HEK293 (cell line): ENCODE results near the gene ITGB4.

ENCODE experiments used
- CTCF ChIA-PET: fragments of 350-600 bp; formaldehyde crosslinking; extraction: SDS; loops from one replicate; lab custom pipeline; 2021; ENCODE audit warnings: antibody characterized with exemption; lab: Yijun Ruan, JAX
- POLR2A ChIA-PET: fragments of 300-600 bp; formaldehyde crosslinking; extraction: SDS; loops from one replicate; lab custom pipeline; 2020; ENCODE audit warnings: antibody characterized with exemption, inconsistent platforms; lab: Yijun Ruan, JAX
- H3K27ac ChIP-seq: fragments of 200-500 bp; sonication (Bioruptor generic); 2 replicates; pipeline ENCODE4 v1.5.1; 2014; ENCODE audit warnings: low read depth, low read length, control low read depth, inconsistent platforms; ENCODE audit errors: extremely low read depth
- H3K36me3 ChIP-seq, 2 experiments: fragments of 200-500 bp in 1 of 2; sonication (Bioruptor generic) in 1 of 2; 1 replicate in 1 of 2; 2 replicates in 1 of 2; pipeline ENCODE4 v1.5.1; 2014 to 2017; ENCODE audit warnings: inconsistent platforms in 2 of 2, low read length in 2 of 2; ENCODE audit not compliant: control insufficient read depth in 2 of 2, insufficient read depth in 1 of 2
- H3K4me1 ChIP-seq: fragments of 200-500 bp; sonication (Bioruptor generic); 2 replicates; pipeline ENCODE4 v1.5.1; 2014; ENCODE audit warnings: mild to moderate bottlenecking, low read length, inconsistent platforms; ENCODE audit not compliant: control insufficient read depth, insufficient read depth
- H3K4me3 ChIP-seq: 2 replicates; pipeline ENCODE4 v1.5.1; 2011; ENCODE audit warnings: low read depth, mild to moderate bottlenecking, control low read depth, low read length, moderate library complexity
- H3K9me3 ChIP-seq: fragments of 200-500 bp; sonication (Bioruptor generic); 2 replicates; pipeline ENCODE4 v1.5.1; 2014; ENCODE audit warnings: low read depth, low read length, inconsistent platforms; ENCODE audit not compliant: control insufficient read depth, insufficient read depth
- GLI4 ChIP-seq: fragments of 450-650 bp; formaldehyde crosslinking; IDR thresholded peaks from 2 replicates; pipeline ENCODE4 v1.5.1; 2016; ENCODE audit warnings: missing biosample characterization, missing genetic modification characterization
- SALL2 ChIP-seq: fragments of 450-650 bp; formaldehyde crosslinking; IDR thresholded peaks from 2 replicates; pipeline ENCODE4 v1.5.0; 2017; ENCODE audit warnings: missing biosample characterization, mild to moderate bottlenecking, missing genetic modification characterization, borderline replicate concordance
- SCRT1 ChIP-seq: fragments of 450-650 bp; formaldehyde crosslinking; IDR thresholded peaks from 2 replicates; pipeline ENCODE4 v1.5.1; 2016; ENCODE audit warnings: missing biosample characterization, missing genetic modification characterization, borderline replicate concordance
- SCRT2 ChIP-seq: fragments of 450-650 bp; formaldehyde crosslinking; IDR thresholded peaks from 2 replicates; pipeline ENCODE4 v1.5.1; 2016; ENCODE audit warnings: missing biosample characterization, missing genetic modification characterization
- SP7 ChIP-seq: fragments of 450-650 bp; formaldehyde crosslinking; IDR thresholded peaks from 2 replicates; pipeline ENCODE4 v1.5.1; 2016; ENCODE audit warnings: missing biosample characterization, missing genetic modification characterization
- ZNF138 ChIP-seq: fragments of 450-650 bp; formaldehyde crosslinking; IDR thresholded peaks from 2 replicates; pipeline ENCODE4 v1.5.1; 2016; ENCODE audit warnings: missing biosample characterization, missing genetic modification characterization, borderline replicate concordance
- ZNF214 ChIP-seq: fragments of 450-650 bp; formaldehyde crosslinking; IDR thresholded peaks from 2 replicates; pipeline ENCODE4 v1.5.1; 2017; ENCODE audit warnings: missing biosample characterization, mild to moderate bottlenecking, missing genetic modification characterization, borderline replicate concordance
- ZNF335 ChIP-seq: fragments of 450-650 bp; formaldehyde crosslinking; conservative IDR thresholded peaks from 2 replicates; pipeline ENCODE4 v1.5.1; 2016; ENCODE audit warnings: missing biosample characterization, missing genetic modification characterization
- ZNF473 ChIP-seq: fragments of 450-650 bp; formaldehyde crosslinking; IDR thresholded peaks from 2 replicates; pipeline ENCODE4 v1.5.1; 2017; ENCODE audit warnings: missing biosample characterization, missing genetic modification characterization
- ZNF514 ChIP-seq: fragments of 450-650 bp; formaldehyde crosslinking; IDR thresholded peaks from 2 replicates; pipeline ENCODE4 v1.5.1; 2016; ENCODE audit warnings: missing biosample characterization, missing genetic modification characterization
- ZNF624 ChIP-seq: fragments of 450-650 bp; formaldehyde crosslinking; IDR thresholded peaks from 2 replicates; pipeline ENCODE4 v1.5.1; 2017; ENCODE audit warnings: missing biosample characterization, missing genetic modification characterization
- TF ChIP-seq, protein P1 (sequence below): fragments of 450-650 bp; formaldehyde crosslinking; IDR thresholded peaks from 2 replicates; pipeline ENCODE4 v1.5.1; 2016; ENCODE audit warnings: missing biosample characterization, missing genetic modification characterization
- TF ChIP-seq, protein P2 (sequence below): fragments of 450-650 bp; formaldehyde crosslinking; IDR thresholded peaks from 2 replicates; pipeline ENCODE4 v1.5.1; 2016; ENCODE audit warnings: missing biosample characterization, missing genetic modification characterization

Gene ITGB4

GRCh38 chr17:75691801-75692626 is 29.2 kb upstream of the ITGB4 start:
- no peaks in the 10 kb centered on the region for H3K9me3 ChIP-seq
- TF ChIP-seq, protein P1, sequence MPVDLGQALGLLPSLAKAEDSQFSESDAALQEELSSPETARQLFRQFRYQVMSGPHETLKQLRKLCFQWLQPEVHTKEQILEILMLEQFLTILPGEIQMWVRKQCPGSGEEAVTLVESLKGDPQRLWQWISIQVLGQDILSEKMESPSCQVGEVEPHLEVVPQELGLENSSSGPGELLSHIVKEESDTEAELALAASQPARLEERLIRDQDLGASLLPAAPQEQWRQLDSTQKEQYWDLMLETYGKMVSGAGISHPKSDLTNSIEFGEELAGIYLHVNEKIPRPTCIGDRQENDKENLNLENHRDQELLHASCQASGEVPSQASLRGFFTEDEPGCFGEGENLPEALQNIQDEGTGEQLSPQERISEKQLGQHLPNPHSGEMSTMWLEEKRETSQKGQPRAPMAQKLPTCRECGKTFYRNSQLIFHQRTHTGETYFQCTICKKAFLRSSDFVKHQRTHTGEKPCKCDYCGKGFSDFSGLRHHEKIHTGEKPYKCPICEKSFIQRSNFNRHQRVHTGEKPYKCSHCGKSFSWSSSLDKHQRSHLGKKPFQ, result no peak
- TF ChIP-seq ZNF138 (tag by site-specific recombination), result no peak
- no peak for TF ChIP-seq ZNF214 (tag by site-specific recombination)
- TF ChIP-seq SALL2 (tag by site-specific recombination), result no peak
- TF ChIP-seq SP7 (tag by site-specific recombination), result no peak
- TF ChIP-seq, protein P2, sequence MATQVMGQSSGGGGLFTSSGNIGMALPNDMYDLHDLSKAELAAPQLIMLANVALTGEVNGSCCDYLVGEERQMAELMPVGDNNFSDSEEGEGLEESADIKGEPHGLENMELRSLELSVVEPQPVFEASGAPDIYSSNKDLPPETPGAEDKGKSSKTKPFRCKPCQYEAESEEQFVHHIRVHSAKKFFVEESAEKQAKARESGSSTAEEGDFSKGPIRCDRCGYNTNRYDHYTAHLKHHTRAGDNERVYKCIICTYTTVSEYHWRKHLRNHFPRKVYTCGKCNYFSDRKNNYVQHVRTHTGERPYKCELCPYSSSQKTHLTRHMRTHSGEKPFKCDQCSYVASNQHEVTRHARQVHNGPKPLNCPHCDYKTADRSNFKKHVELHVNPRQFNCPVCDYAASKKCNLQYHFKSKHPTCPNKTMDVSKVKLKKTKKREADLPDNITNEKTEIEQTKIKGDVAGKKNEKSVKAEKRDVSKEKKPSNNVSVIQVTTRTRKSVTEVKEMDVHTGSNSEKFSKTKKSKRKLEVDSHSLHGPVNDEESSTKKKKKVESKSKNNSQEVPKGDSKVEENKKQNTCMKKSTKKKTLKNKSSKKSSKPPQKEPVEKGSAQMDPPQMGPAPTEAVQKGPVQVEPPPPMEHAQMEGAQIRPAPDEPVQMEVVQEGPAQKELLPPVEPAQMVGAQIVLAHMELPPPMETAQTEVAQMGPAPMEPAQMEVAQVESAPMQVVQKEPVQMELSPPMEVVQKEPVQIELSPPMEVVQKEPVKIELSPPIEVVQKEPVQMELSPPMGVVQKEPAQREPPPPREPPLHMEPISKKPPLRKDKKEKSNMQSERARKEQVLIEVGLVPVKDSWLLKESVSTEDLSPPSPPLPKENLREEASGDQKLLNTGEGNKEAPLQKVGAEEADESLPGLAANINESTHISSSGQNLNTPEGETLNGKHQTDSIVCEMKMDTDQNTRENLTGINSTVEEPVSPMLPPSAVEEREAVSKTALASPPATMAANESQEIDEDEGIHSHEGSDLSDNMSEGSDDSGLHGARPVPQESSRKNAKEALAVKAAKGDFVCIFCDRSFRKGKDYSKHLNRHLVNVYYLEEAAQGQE (tag by site-specific recombination), result no peak
- TF ChIP-seq ZNF473, result no peak
- no peak for TF ChIP-seq ZNF624 (tag by site-specific recombination)
- no peak for TF ChIP-seq ZNF335 (tag by site-specific recombination)
- no peak for TF ChIP-seq ZNF514
- TF ChIP-seq, all 188 proteins: peak for 0
- no peak overlapping the region for H3K4me3 ChIP-seq
- CTCF ChIA-PET, result interaction anchor here (0.6 to 6.6 kb wide), 4 partner anchors 18 to 58 kb away, joined by 3 to 48 read pairs (median 4); partner anchors contain the start of gene SMIM5
- peaks cover 22 to 81% of the 10 kb centered on the region in 2 experiments; a peak in 2 of 3 replicates for H3K36me3 ChIP-seq
- POLR2A ChIA-PET, result interaction anchor here (1.0 kb wide), 1 partner anchor 88 kb away, joined by 3 read pairs; no protein-coding TSS in a partner anchor
- peak overlapping the region; percentile 22; the same call in 1 of the 2 replicates for H3K27ac ChIP-seq
- no peaks in the 10 kb centered on the region; the same call in 1 of the 2 replicates for H3K4me1 ChIP-seq

DNA sequence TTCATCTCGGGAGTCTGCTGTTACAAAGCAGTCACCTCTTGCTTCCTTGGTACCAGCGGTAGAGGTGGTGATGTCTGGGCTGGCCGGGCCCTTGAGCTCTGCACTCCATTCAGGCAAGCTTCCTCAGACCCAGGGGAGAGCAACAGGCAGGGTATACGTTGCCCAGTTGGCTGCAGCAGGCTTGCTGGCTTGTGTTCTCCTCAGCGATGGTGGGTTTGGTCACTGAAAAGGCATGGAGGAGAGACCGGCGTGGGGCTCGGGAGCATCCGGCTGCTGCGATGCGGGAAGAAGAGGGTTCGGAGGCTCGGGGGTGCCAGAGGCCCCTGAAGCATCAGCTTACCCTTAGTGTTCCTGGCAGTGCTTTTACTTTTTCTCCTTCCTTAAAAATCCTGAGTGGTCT is 28.3 kb upstream of the ITGB4 start:
- POLR2A ChIA-PET, result interaction anchor here (1.0 kb wide), 1 partner anchor 87 kb away, joined by 3 read pairs; no protein-coding TSS in a partner anchor
- CTCF ChIA-PET, result interaction anchor here (1.0 to 6.6 kb wide), 3 partner anchors 40 to 59 kb away, joined by 3 to 48 read pairs (median 4); partner anchors contain the start of gene SMIM5
- TF ChIP-seq SCRT2 (peak; percentile 81), GLI4 (tag by site-specific recombination) (no peak), SCRT1 (tag by site-specific recombination) (0 out of 2 replicates have a peak, but pooled peaks have one; percentile 16), ZNF514 (no peak)
- H3K9me3 ChIP-seq, result no peaks in the 10 kb centered on the region
- no peak overlapping the region for H3K4me3 ChIP-seq
- no peak overlapping the region for H3K27ac ChIP-seq
- H3K36me3 ChIP-seq, result peaks cover 12 to 83% of the 10 kb centered on the region in 2 experiments; a peak in 2 of 3 replicates
- no peaks in the 10 kb centered on the region; the same call in 1 of the 2 replicates for H3K4me1 ChIP-seq
